K562 (cell line): ENCODE results near the gene CECR2. TPM values are rescaled to one million over a fixed set of nuclear protein-coding genes. Genes with fewer than 3 reads are reported as not detected.

Experiments used
- ATF6 ChIP-seq: sonication (generic); formaldehyde crosslinking; IDR thresholded peaks from 2 replicates; pipeline ENCODE4 v1.4.0; 2020; ENCODE audit warnings: mild to moderate bottlenecking, missing genetic modification reagents
- CHD4 ChIP-seq: fragments of 200-600 bp; sonication (generic); IDR thresholded peaks from 3 replicates; pipeline ENCODE4 v1.6.1; 2012; ENCODE audit warnings: low read depth, mild to moderate bottlenecking, mixed read lengths, low read length, inconsistent platforms; ENCODE audit not compliant: insufficient read depth, insufficient replicate concordance, poor library complexity, severe bottlenecking
- GABPB2 ChIP-seq: fragments of 250-450 bp; sonication (Bioruptor Pico); conservative IDR thresholded peaks from 2 replicates; pipeline ENCODE4 v1.5.1; 2021; ENCODE audit warnings: mild to moderate bottlenecking
- HDAC1 ChIP-seq, 2 experiments: fragments of 450-650 bp; IDR thresholded peaks; 2 replicates each; pipeline ENCODE4 v1.6.1; 2016 to 2017; ENCODE audit warnings: inconsistent platforms in 1 of 2, mild to moderate bottlenecking in 1 of 2, moderate library complexity in 1 of 2
- POLR2A ChIP-seq: fragments of 450-650 bp; conservative IDR thresholded peaks from 2 replicates; pipeline ENCODE4 v1.6.1; 2016
- RNF2 ChIP-seq: sonication (generic); IDR thresholded peaks from 2 replicates; pipeline ENCODE4 v1.6.1; 2016
- ZBTB17 ChIP-seq: fragments of 450-650 bp; formaldehyde crosslinking; IDR thresholded peaks from 2 replicates; pipeline ENCODE4 v1.4.0; 2020; ENCODE audit warnings: mild to moderate bottlenecking
- ZNF592 ChIP-seq: fragments of 450-650 bp; IDR thresholded peaks from 2 replicates; pipeline ENCODE4 v1.6.1; 2017; ENCODE audit warnings: antibody characterized with exemption, mild to moderate bottlenecking
- polyA plus RNA-seq, 8 experiments: library from polyadenylated mRNA; depleted of rRNA in 4 of 8; stranded (reverse) in 5 of 8; unstranded in 3 of 8; fragments of >200 nt; fragmentation: Nextera tagmentation in 2 of 8; fragmentation: Illumina TruSeq in 1 of 8; extraction: Ambion mirVana in 2 of 8; extraction: Trizol in 1 of 8; gene quantifications; 2 replicates each; pipeline versions ENCODE4 v1.2.1 to v1.2.3, GENCODE V29; 2011 to 2014; ENCODE audit warnings: inconsistent platforms in 1 of 8, missing spikeins in 1 of 8
- total RNA-seq, 7 experiments: library from RNA; depleted of rRNA in 6 of 7; stranded (reverse); fragments of >200 nt in 6 of 7; fragmentation: Illumina TruSeq in 2 of 7; extraction: Trizol in 2 of 7; gene quantifications; 2 replicates each; pipeline versions ENCODE4 v1.2.1 to v1.2.3, GENCODE V29; 2011 to 2021; ENCODE audit warnings: low replicate concordance in 1 of 7

Gene CECR2
- total and polyA plus RNA-seq, 9 of the 15 experiments (the other 6 are each of a cell fraction or from before 2014, with no cell fraction given): 0.01 to 1.00 (median 0.27) TPM

- TF ChIP-seq ATF6: no peak
- no peak for TF ChIP-seq RNF2
- no peak for TF ChIP-seq ZNF592
- no peak for TF ChIP-seq HDAC1 (IDR thresholded peaks at IDR 0.05)
- no peak for TF ChIP-seq CHD4
- no peak for TF ChIP-seq ZBTB17
- no peak for TF ChIP-seq GABPB2
- TF ChIP-seq POLR2A: 0 out of 2 replicates have a peak, but pooled peaks have one; percentile 24
- TF ChIP-seq, all 486 proteins: peak for 2
Observed at GRCh38 chr22:17589810-17590375, 220.6 kb downstream of the CECR2 start (continued).
